Gastroesophageal sphincter (tissue), 3 donors: ENCODE data around the gene C9orf72.

Source experiments
- CTCF ChIP-seq, 4 experiments: fragments of 200-600 bp in 2 of 4; fragments of 450-650 bp in 2 of 4; sonication (generic) in 1 of 4; IDR thresholded peaks; one replicate each; pipeline ENCODE4 v1.5.1; 2017 to 2019; ENCODE audit warnings: antibody characterized with exemption in 4 of 4, mild to moderate bottlenecking in 2 of 4, moderate library complexity in 2 of 4
- POLR2A ChIP-seq, 2 donors: fragments of 450-650 bp; IDR thresholded peaks; one replicate each; pipeline ENCODE4 v1.6.1; 2017; ENCODE audit warnings: antibody characterized with exemption in 2 of 2, mild to moderate bottlenecking in 2 of 2, moderate library complexity in 1 of 2
- POLR2AphosphoS5 ChIP-seq: sonication (generic); formaldehyde crosslinking; IDR thresholded peaks from one replicate; pipeline ENCODE4 v1.6.1; 2017; ENCODE audit warnings: antibody characterized with exemption

- no peak for TF ChIP-seq CTCF (IDR thresholded peaks at IDR 0.05)
- no peak for TF ChIP-seq POLR2A (IDR thresholded peaks at IDR 0.05)
- peak; percentile 66 for TF ChIP-seq POLR2AphosphoS5
Measured at GRCh38 chr9:27572566-27572917, 739 bp downstream of the C9orf72 start.
